NCI-H82 (cell line): Measurements from ENCODE around the gene ANKRD34C.

Experiments
- DNase-seq: peaks from one replicate; lab custom pipeline; 2025; lab: John Stamatoyannopoulos, UW

Gene ANKRD34C

DNA sequence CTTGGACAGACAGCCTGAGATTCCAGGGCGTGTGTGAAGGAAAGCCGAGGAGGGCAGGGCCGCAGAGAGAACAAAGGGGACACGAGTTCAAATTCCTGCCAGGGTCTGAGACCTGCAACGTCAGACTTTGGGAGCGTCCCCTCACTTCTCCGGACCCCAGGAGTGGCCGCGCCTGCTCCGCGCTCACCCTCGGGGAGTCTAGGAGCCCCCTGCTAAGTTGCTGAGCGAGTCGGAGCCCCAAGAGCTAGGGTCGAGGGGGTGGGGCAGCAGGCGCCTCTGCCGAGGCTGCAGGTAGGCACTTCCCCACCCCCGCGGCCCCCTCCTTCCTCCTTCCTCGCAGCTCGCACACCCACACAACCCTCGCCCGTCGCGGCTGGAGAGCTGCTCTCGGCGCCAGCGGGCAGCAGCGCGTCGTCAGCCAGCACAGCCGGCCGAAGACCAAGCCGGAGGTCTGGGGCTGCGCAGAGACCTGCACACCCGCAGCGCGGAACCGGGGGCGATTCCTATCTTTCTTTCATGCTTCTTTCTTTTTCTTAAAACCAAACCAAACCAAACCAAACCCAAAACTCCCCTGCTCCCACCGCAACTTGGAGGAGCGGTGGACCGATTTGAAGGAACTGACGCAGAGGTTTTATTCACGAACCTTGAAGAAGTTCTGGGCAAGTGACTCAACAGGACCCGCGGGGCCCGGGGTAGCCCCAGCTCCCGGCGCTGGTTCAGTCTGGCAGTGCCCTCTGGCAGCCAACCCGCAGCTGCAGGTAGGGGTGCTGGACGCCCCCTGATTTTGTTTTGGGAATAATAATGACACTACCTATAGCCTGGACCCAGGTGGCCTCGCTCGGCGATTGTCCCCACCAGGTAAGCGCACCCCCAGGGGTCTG, at the start of gene ANKRD34C:
ANKRD34C (plus strand) TSS at position 352 of the 881 bp plus-strand sequence. CDS start 10,563 bp downstream, outside the sequence.
- peak; percentile 28 for DNase-seq

DNA sequence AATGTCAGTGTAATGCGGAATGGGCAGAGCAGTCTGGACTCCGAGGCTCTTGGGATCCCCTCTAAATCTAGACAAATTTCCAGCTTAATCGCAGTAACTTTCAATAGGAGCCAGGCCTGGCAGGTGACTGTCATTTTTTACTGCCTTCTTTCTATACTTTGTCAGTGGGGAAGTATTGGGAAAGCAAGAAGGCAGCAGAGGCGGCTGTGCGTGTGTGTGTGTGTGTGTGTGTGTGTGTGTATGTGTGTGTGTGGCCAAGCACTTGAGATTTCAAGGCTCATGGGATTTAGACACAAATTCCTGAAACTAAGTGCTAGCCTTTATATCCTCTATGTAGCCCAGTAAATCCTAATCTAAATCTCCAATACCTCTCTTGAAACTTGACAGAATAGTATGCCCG, 49.3 kb upstream of the ANKRD34C start:
- DNase-seq: no peak

- DNase-seq: no peak
These were observed 42.5 kb upstream of the ANKRD34C start for GRCh38 chr15:79240036-79240435.

- no peak for DNase-seq
These were observed 38.8 kb upstream of the ANKRD34C start for GRCh38 chr15:79243723-79244122.

DNA sequence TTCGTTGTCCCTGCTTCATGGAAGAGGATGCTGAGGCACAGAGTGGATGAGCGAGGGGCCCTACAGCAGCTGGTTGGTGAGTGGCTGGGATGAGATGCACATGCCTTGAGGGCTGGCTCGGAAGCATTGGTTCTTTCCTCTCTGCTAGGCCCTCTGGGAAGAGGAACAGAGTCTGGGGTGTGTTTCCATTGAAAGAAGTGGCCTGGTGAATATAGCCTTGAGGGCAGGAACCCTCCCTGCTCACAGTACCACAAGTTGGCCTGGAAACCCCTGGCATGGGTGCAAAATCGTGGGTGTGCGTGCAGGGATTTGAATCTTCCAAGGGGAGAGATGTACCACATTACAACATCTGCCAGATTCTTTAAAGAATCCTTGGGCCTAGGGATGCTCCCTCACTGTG, 37.6 kb upstream of the ANKRD34C start:
- no peak for DNase-seq

DNA sequence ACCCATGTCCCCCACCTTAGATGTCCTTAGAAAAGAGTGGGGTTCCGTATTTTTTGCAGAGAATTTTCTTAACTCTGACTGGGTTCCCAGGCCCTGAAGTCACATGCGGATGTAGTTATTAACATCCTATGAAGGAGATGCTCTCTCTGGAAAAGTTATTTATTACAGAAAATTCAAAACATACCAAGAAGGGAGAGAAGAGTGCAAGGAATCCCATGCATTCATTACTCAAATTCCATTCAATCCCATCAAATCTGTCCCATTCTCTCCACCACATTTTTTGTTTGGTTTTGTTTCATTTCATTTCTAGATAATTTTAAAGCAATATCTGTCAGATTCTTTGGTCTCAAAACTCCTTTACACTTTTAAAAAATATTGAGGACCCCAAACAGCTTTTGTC, 34.3 kb upstream of the ANKRD34C start:
- DNase-seq: no peak

DNA sequence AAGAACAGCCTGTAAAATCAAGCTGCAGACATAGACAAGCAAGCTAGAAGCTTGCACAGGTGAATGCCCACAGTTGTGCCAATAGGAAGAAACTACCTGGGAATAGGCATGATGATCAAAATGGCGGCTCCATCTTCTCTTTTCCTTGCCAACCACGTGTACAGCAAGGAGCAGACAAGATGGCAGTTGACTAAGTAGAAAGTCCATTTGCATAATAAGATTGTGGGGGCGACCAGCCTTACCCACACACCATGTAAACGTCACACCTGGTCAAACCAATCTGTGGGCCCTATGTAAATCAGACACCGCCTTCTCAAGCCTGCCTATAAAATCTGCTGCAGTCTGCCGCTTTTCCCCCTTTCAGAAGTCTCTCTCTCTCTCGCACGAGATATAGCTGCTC, 25.1 kb upstream of the ANKRD34C start:
- DNase-seq: peak; percentile 67

- no peak for DNase-seq
These were observed 20.7 kb upstream of the ANKRD34C start for GRCh38 chr15:79261836-79262235.

DNA sequence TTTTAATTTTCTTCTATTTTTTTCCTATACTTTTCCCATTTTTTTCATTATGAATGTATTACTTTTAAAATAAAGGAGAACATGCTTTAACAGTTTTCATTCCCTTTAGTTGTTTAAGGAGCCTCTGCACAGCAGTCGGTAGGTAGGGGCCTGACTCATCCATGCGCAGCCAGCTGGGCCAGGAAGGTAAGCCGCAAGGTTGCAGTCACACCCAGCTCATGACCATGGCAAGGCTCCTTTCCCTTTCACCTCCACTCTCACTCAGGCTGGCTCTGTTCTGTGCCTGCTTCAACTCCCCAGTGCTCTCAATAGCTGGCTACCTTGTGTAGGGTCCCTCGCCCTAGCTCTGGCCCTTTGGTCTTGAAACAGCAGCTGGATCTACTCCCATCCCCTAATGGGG, 17.4 kb upstream of the ANKRD34C start:
- DNase-seq: no peak

DNA sequence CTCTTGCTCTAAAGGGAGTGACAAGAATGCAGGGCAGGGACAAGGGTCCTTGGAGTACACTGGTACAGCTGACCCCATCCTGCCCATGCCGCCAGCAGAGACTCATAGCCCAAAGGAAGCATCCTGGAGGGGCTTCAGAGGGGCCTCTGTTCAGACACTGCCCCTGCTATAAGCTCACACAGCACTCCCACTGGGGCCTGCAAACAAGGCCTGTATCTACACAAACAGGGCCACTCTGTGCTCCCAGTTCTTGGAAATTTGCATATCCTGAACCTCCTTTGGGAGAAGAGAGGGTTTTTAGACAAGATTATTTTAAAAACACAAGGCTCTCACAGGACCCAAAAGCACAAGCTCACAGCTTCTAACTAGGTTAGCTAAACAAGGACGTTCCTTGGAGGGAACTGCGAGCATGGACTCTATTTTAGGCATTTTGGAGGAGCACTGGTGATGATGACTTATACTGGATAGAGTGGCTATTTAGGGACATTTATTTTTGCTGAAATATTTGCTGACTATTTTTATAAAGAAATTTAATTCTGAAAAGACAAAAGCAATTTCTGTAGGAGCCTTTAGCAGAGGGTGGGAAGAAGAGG, 16.4 kb upstream of the ANKRD34C start:
- DNase-seq: no peak

- peak; percentile 37 for DNase-seq
These were observed 928 bp downstream of the ANKRD34C start for GRCh38 chr15:79283252-79284048.

DNA sequence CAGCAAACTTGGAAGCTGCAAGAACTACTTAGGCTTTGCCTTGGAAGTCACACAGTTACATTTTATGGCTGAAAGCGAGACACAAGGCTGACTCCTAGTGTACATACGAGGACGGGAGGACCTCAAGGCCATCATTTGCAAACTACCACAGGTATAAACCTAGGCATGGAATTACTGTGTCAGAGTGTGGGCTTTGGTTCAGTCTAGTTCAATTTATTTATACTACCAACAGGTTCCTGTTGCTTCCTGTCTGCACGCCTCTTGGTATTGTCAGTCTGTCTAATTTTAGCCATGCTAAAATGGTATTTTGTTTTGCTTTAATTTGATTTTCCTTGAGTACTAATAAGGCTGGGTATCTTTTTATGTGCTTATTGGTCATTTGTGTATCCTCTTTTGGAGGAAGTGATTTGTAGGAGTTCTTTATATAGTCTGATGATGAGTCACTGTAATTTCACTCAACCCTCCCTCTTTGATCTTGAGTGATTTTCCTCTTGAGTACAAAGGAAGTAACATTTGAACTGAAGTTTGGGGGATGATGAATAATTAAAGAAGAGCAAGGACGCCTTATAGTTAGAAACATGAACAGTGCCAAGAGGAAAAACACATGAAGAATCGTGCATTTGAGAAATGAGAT, 8.2 kb downstream of the ANKRD34C start:
- no peak for DNase-seq

GRCh38 chr15:79292011-79292410, 9.5 kb downstream of the ANKRD34C start:
- no peak for DNase-seq

DNA sequence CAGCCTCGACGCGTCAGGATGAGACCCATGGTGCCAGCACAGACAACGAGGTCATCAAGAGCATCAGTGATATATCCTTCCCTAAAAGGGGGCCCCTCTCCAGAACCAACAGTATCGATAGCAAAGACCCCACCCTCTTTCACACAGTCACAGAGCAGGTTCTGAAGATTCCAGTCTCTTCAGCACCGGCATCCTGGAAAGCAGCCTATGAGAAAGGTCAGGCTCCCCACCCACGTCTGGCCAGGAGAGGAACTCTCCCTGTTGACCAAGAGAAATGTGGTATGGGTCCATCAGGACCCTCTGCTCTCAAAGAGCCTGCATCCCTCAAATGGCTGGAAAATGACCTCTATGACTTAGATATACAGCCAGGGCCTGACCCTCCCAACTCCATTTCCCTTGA, 11.6 kb downstream of the ANKRD34C start:
- DNase-seq: no peak

GRCh38 chr15:79296583-79296982, 14.1 kb downstream of the ANKRD34C start:
- peak; percentile 24 for DNase-seq

- DNase-seq: no peak
These were observed 16.8 kb downstream of the ANKRD34C start for GRCh38 chr15:79299126-79299840.

DNA sequence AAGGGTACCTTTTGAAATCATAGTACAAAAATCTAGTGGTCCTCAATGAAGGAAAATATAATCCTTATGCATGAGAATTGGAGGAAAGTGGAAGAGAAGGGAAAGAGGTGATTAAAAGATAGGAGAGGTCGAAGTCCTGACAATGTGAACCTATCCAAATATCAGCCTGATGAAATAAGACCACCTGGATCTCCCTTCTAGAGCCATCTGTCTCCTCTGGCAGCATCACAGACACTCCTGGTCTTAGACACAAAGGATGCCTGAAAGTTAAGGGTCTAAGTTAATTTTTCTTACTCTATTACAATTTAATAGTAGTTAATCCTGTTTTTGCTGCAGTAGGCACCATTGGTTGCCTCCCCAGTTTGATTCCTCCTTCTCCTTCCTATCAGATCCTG, 17.3 kb downstream of the ANKRD34C start:
- DNase-seq: no peak

DNA sequence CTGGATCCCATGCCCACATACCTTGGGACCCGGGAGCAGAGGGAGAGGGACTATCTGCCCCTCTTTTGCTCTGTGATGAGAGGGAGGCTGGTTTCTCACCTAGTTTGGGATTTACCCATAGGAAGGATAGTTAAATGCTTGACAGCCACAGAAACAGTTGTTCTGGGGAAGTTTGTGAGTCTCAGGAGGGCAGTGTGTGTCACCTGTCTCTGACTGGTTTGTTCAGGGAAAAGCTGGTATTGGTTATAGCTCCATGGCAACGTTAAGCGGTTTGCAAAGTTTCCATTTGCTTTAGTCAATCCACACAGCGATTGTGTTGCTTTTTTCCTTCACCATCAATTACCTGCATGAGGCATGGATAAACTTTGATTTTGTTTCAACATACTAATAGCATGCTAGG, 24.7 kb downstream of the ANKRD34C start:
- DNase-seq: no peak

DNA sequence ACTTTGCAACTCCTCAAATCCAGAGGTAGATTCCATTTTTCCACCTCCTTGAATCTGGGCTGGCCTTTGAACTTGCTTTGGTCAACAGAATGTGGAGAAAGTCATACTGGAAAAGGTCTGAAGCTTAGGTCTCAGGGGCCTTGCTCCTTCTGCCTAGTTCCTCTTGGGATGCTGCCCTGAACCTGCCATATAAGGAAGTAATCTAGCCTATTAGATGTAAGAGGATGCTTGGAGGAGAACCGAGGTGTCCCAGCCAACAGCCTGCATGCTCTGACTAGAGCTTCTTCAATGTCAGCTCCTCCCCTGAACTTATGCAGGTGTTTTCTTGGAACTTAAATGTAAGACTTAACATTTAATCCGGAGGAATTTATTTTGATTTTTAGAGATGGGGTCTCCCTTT, 26.4 kb downstream of the ANKRD34C start:
- DNase-seq: peak; percentile 10

- DNase-seq: peak; percentile 91
These were observed 28.1 kb downstream of the ANKRD34C start for GRCh38 chr15:79310612-79310984.
